HG03378 (cell line): Measurements from ENCODE around the gene NGFR.

ENCODE experiments used
- ATAC-seq: cut with Tn5 transposase; IDR thresholded peaks from one replicate; pipeline ENCODE4 v1.9.1; 2021; ENCODE audit warnings: mild to moderate bottlenecking, moderate library complexity; ENCODE audit not compliant: unreplicated experiment

NGFR gene, protein sequence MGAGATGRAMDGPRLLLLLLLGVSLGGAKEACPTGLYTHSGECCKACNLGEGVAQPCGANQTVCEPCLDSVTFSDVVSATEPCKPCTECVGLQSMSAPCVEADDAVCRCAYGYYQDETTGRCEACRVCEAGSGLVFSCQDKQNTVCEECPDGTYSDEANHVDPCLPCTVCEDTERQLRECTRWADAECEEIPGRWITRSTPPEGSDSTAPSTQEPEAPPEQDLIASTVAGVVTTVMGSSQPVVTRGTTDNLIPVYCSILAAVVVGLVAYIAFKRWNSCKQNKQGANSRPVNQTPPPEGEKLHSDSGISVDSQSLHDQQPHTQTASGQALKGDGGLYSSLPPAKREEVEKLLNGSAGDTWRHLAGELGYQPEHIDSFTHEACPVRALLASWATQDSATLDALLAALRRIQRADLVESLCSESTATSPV

DNA sequence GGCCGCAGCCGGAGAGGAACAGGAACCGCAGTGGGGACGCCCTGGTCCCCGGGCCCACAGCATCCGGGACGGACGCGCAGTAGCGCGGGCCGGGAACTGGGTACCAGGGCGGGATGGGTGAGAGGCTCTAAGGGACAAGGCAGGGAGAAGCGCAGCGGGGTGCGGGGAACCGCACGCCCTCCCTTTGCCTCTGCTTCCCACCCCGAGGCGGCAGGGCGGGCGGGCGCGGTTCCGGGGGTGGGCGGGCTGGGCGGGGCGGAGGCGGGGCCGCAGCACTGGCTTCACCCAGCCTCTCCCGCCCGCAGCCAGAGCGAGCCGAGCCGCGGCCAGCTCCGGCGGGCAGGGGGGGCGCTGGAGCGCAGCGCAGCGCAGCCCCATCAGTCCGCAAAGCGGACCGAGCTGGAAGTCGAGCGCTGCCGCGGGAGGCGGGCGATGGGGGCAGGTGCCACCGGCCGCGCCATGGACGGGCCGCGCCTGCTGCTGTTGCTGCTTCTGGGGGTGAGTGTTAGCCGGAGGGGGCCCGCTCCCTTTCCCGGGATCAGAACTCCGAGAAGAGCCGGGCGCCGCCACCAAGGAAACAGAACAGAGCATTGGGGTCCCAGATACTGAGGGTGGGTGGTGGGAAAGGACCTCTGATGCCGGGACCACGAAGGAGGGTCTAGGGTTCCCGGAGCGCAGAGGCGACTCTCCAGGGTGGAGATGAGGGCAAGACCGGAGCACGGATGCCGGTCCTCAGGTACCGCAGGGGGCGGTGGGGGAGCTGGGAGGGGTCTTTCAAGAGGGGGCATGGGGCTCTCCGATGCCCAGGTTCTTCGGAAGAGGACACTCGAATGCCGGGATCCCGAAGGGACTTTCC is at the start of gene NGFR:
TSS of gene NGFR (plus strand) at position 308 of the 856 bp plus-strand sequence. CDS start at position 433, 125 bp downstream.
- ATAC-seq: no peak

DNA sequence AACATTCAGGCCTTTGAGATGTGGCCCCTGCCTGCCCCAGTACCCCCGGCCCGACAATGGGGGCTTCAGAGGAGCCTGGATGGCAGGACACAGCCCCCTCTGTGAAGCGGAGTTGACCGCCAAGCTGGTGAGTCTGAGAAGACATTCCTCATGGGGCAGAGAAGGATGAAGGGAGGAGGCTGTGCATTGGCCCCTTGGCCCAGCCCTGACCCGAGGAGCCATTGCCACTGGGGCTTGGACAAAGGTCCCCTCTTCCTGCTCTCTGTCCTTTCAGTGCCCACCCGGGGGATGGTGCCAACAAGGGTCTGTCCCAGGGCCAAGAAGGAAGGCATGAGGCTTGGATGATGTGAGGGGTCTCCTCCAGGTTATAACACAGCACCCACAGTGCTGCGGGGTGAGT is 49.5 kb upstream of the NGFR start:
- no peak for ATAC-seq

DNA sequence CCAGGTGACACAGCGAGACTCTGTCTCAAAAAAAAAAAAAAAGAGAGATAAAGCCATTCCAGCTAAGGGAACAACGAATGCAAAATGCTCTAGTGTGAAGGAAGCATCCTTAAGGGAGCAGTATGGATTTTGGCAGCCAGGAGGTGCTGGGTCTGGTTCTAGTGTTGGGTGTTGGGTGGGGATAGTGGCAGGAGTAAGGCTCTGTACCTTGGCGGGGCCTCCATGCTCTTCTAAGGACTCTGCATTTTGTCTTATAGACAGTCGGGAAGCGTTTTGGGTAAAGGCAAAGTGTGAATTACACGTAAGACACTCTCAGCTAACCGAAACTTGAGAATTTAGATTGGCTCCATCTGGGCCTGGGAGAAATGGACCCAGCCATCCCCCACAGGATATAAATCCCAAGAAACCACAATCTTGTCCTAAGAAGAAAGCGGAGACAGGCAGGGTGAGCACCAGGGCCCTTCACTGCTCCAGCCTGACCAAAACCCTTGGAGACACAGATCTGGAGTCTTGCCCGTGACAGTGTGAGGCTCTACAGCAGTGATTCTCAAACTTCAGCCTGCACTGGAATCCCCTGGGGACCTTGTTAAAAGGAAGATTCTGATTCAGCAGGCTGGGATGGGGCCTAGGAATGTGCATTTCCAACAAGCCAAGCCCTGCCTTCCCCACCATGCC is 47.3 kb upstream of the NGFR start:
- ATAC-seq: no peak

DNA sequence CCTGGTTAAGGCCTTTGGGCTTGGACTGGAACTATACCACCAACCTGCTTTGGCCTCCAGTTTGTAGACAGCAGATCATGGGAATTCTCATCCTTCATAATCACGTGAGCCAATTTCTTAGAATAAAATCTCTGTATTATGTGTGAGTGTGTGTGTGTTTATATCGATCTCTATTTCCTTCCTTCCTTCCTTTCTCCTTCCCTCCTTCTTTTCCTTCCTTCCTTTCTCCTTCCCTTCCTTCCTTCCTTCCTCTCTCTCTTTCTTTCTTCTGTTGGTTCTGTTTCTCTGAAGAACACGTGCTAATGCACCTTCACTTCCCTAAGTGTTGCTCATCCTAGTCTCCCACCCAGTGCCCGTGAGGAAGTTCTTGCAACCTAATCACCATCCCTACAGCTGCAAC is 44.9 kb upstream of the NGFR start:
- no peak for ATAC-seq

DNA sequence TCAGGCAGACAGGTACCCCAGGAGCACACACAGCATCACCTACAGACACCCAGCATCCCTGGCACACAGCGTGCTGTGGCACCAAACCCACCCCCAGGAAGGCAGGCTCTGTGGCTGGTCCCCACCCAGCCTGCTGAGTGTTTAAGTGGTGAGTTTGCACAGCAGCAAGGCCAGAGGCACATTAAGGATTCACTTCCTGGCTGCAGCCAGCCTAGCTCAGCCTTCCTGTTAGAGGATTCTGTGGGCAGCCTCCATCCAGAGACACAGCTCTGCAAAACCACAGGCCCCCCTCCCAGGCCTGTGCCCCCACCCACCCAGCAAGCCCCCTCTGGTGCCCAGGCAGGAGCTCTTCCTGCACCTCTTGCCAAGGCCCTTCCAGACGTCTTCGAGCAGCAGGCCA is 44.4 kb upstream of the NGFR start:
- ATAC-seq: no peak

DNA sequence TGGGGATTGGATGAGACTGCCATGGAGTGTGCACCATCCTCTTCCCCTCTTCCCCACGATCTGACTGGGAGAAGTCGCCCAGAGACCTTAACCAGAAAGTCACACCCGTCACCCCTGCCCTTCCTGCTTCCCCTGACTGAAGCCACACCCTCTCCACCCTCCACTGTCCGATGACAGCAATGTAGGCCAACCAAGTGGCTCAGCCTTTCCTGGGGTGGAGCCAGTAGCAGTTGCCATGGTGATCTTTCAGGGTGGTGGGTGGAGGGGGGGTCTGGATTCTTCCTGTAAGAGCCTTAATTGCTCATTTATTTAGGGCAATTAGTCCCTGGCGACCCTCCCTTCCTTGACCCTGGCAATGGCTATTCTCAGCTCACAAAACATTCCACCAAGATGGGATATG is 42.9 kb upstream of the NGFR start:
- no peak for ATAC-seq

DNA sequence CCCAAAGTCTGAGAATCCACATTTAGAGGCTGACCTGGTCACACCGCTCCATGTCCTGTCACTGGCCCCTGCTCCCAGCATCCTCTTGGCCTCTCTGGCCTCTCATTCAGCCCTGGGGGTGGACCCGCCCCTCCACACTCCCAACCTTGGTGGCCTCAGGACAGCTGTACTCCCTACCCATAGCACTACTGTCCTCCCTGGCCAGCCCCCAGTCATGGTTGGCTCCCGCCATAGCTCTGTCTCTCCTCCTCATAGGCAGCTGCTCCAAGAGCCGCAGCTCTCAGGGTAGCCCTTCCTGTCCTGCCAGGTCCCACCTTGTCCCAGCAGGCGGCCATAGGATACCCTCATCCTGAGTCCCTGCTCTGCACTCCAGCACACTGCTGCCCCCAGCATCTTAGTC is 42.4 kb upstream of the NGFR start:
- no peak for ATAC-seq

DNA sequence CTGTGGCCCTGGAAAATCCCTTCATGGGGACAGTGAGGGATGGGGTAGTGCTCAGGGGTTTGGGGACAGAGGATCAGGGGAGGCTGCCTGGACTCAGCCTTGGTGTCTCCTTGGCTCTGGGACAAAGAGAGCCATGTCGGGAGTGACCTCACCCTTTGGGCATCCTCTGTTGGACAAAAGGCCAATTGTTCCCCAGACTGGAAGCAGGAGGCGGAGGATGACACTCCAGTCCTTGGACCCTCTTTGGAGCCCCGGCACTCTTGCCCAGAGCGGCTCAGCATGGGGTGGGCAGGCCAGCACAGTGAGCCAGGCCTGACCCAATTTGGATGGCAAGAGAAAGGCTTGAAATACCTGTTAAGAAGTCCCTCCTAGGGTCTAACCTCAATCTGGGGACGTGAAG is 41.0 kb upstream of the NGFR start:
- ATAC-seq: no peak

DNA sequence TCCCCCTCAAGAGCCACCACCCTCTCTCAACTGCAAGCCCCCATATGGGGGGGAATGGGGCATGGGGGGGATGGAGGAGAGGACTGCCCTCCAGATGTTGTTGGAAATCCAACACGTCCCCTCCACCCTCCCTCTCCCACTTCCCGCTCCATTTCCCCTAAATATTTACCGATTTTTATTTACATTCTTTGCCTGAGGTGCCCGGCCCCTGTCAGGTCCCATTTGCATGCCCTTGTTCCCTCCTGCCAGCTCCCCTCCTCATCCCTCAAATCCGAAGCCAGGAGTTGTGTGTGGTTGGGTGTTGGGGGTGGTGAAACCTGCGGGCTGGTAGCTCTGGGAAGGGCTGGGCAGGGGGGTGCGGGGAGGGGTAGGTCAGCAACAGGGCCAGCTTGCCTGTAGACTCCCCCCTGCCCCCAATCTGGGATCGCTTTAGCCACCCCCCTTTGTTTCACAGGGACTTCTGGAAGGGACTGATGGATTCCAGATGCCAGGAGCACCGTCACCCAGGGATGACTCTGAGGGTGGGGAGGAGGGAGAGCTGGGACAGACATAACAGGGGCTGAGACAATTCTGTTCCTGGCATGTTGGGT is 39.7 kb upstream of the NGFR start:
- ATAC-seq: no peak

DNA sequence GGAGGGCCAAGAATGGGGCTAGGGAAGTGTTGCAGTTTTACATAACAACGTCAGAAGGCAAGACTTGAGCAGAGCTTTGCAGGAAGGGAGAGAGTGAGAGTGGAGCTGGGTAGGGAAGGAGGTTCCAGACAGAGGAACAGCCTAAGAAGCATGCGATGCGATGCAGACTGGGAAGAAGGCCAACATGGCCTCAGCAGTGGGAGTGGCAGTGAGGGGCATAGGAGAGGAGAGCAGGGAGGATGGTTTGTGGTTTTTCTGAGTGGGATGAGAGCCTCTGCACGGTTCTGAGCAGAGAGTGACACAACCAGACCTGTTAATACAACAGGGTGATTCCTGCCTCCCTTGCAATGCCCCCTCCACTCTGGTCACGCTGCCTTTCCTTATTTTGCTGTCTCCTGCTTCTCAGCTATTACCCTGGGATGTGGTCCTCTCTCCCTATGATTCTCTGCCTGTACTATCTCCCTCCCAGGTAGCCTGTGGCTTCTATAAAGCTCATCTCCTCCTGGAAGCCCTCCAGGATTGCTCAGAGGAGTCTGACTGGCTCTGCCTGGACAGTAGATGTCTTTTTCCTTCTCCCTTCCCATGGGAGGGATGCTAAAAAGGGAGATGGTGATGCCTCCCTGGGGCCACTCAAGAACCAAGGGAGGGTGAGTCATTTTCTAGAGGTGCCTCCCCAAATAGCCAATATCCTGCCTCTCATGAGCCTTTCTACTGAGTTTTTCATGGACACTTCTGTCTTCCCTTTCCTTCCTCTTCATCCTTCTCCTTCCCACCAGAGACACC is 38.7 kb upstream of the NGFR start:
- ATAC-seq: no peak

DNA sequence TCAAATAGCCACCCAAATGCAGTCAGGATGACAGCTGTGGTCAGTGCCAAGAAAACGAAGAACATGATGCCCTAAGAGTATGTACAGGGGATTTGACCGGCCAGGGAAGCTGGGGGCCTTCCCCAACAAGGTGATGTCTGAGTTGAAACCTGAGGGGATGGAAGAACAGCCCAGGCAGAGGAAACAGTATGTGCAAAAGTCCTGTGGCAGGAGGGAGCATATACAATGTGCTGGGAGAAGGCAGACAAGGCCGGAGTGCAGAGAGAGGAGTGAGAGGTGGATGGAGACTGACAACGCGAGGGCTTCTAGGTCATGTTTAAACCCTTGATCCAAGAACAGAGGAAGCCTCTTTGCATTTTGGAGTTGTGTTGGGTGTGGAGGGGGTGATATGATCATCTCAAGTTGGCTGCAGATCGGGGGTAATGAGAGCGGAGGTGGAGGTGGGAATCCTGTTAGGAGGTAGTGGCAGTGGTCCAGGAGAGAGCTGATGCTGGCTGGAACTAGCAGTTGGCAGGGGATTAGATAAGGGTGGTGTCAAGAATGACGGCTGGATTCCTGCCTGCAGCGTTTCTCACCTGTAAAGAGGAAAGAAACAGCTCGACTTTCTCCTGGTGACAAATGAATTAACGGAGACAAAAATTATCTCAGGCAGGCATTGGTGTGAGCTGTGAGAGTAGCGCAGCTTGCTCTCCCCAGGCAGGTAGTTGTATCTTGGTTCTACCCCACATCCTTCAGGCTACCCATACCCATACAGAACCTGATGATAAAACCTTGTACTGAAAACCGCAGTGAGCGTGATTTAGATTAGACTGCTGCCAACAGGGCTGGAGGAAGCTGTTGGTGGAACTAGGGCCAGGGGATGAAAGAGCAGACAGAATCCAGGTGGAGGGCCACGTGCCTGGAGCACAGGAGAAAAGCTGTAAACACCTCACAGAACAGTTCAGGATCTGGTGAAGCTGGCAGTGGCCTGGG is 37.2 kb upstream of the NGFR start:
- ATAC-seq: no peak

DNA sequence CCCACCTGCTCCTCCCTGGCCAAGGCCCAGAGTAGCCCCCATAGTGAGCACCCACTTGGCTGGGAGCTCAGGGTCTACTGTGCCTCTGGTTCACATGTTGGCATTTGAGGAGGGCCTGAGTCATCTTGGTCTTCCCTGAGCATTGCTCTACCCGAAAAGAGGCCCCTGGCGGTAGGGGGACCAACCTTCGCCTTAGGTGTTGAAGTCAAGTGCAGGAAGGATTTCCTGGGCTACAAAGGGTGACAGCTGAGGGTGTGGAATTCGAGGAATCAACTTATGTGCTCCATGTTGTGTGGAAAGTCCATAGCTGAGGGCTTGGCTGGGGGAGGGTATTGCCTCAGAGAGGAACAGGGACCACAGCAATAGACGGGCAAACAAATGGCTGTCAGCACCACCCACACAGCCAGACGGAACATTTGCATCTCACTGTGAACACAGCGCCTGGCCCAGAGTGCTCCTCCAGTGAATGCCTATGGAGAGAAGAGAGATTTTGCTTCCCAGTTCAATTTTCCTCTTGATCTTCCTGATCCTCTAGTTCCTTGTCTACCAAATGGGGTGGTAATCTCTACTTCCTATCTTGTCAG is 35.6 kb upstream of the NGFR start:
- no peak for ATAC-seq

DNA sequence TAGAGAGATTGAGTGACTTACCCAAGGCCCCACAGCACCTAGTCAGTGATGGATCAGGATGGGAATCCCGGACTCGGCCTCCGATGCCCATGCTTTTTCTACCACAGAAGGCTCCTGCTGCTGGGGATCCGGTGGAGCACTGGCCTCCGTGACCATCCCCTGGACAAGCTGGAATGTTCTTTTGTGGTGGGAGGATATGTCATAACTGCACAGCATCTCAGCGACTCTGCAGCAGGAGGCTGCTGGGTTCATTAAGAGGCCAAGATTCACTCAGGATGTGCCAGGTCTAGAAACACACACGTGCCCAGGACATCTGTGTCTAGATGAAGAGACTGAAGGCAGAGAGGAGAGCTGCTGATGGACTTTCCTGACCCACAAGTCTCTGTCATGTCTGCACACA is 34.7 kb upstream of the NGFR start:
- no peak for ATAC-seq

DNA sequence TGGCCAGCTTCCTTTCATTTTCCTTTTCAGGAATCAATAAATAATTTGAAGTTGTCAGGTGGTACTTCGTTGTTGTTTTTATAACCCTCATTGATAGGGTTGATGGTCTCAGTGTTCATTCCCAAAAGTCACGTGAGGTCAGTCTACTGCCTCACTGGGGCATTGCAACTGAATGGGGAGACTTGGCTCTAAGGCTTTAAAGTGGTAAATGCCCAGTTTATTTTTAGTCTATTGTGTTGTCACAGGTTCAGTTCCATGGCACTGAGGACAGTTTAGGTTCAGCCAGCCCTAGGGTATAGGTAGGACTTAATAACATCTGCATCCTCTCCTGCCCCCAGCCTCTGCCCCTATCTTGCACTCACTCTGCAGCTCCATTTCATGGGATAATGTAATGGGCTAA is 33.5 kb upstream of the NGFR start:
- ATAC-seq: no peak

DNA sequence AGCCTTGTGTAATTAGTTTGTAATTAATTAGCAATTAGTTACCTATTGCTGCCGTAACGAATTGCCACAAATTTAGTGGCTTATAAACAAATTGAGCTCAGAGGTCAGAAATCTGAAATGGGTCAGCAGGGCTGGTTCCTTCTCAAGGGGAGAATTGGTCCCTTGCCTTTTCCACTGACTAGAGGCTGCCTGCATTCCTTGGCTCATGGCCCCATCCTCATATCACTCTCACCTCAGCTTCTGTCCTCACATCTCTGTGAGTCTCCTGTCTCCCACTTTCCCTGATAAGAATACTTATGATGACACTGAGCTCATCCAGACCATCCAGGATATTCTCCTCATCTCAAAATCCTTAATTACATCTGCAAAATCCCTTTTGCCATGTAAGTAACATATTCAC is 31.0 kb upstream of the NGFR start:
- no peak for ATAC-seq

DNA sequence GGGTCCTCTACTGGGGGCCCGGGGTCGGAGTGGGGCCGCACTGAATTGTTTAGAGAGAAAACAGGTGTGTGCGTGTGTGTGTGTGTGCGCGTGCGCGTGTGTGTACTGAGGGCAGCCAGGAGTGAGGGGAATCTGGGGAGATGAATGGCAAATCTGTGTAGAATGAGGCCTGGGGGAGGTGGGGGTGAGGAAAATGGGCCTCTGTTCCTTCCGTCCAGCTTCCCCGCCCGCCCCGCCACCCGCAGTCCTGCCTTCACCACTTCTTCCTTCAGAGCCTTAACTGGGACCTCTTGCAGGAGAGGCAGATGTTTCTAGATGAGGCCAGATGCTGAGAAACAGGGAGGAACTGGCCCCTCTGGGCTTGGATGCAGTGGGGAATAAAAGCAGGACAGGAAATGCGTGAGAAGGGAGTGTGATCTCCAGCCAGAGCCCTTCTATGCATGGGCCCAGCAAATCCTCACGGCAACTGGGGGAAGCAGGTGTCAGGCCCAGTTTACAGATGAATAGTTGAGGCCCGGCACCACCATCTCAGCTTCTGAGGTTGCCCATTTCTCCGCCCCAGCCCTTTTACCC is 29.7 kb upstream of the NGFR start:
- ATAC-seq: no peak

DNA sequence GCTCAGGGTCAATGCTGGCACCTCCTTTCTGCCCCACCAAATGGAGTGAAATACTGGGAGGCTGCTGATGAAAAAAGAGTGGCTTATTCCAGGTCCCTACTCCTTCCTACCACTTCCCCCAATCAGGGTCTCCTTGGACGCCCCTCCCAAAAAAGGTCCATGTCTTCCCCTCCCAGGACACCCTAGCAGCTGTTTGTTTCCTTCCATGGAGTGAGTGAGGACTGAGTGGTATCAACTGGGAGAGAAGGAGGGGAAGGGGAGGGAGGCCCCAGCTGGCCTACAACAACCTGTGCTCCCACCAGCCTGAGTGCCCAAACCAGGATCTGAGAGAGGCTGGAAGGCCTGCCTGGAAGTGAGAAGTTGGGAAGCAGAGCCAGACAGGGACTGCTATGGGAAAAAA is 28.7 kb upstream of the NGFR start:
- ATAC-seq: no peak

DNA sequence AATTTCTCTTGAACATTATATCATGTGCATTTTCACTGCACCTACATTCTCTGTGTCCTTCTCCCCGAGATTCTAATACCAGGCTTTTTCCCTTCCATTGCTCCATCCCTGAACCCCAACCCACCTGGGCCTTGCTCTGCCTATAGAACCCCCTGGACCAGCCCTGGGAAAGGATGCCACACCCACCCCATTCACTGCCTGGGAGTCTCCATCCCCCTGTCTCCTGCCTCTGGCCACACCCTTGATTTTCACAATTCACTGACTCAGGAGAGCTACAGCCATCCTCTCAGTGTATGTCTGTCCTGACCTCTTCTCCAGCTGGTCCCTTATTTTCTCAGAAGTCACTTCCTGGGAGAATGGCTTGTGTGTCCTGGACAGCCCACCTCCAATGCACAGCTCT is 27.9 kb upstream of the NGFR start:
- ATAC-seq: no peak
